Ishikawa (cell line): ENCODE measurements around the gene PDCD11.

Source experiments
- CEBPB ChIP-seq: IDR thresholded peaks from 2 replicates; pipeline ENCODE4 v1.6.1; 2012
- CREB1 ChIP-seq: IDR thresholded peaks from 2 replicates; pipeline ENCODE4 v1.6.1; 2012; ENCODE audit warnings: low read depth
- EGR1 ChIP-seq: IDR thresholded peaks from 2 replicates; pipeline ENCODE4 v1.6.1; 2012
- EP300 ChIP-seq: IDR thresholded peaks from 2 replicates; pipeline ENCODE4 v1.6.1; 2012; ENCODE audit warnings: borderline replicate concordance
- FOXM1 ChIP-seq: IDR thresholded peaks from 2 replicates; pipeline ENCODE4 v1.6.1; 2012; ENCODE audit warnings: low read depth, borderline replicate concordance
- NFIC ChIP-seq: IDR thresholded peaks from 2 replicates; pipeline ENCODE4 v1.6.1; 2012
- RAD21 ChIP-seq: IDR thresholded peaks from 2 replicates; pipeline ENCODE4 v1.6.1; 2012; ENCODE audit warnings: low read depth
- TAF1 ChIP-seq: IDR thresholded peaks from 2 replicates; pipeline ENCODE4 v1.6.1; 2012; ENCODE audit warnings: low read depth, mild to moderate bottlenecking
- TCF12 ChIP-seq: IDR thresholded peaks from 2 replicates; pipeline ENCODE4 v1.6.1; 2012; ENCODE audit warnings: low read depth
- TEAD4 ChIP-seq: IDR thresholded peaks from 2 replicates; pipeline ENCODE4 v1.6.1; 2012
- YY1 ChIP-seq: IDR thresholded peaks from 2 replicates; pipeline ENCODE4 v1.6.1; 2012; ENCODE audit warnings: low read depth
- ZBTB7A ChIP-seq: IDR thresholded peaks from 2 replicates; pipeline ENCODE4 v1.6.1; 2012; ENCODE audit warnings: low read depth
- TF ChIP-seq, protein P1 (sequence below): IDR thresholded peaks from 2 replicates; pipeline ENCODE4 v1.6.1; 2012
- TF ChIP-seq, protein P2 (sequence below): IDR thresholded peaks from 2 replicates; pipeline ENCODE4 v1.6.1; 2012
- TF ChIP-seq, protein P3 (sequence below): IDR thresholded peaks from 2 replicates; pipeline ENCODE4 v1.6.1; 2012; ENCODE audit warnings: low read depth, mild to moderate bottlenecking

Gene PDCD11

DNA sequence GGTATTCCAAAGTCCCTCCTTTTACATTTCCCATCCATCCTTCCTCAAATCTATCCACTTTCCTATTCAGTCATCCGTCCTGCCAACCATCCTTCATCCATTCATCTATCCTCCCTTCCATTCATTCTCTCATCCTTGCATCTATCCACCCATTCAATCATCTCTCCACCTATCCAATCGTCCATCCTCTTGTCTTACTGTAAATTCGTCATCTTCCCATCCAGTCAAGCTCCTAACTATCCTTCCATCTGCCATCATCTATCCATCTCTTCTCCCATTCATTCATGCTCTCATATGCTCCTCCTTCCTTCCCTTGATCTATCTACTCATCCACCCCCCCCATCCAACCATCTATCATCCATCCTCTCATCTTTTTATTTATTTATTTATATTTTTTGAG is 77.7 kb downstream of the PDCD11 start:
- no peak for TF ChIP-seq CREB1
- TF ChIP-seq NFIC = no peak
- no peak for TF ChIP-seq TCF12
- no peak for TF ChIP-seq CEBPB
- no peak for TF ChIP-seq YY1
- no peak for TF ChIP-seq FOXM1
- TF ChIP-seq ZBTB7A = no peak
- no peak for TF ChIP-seq TAF1
- TF ChIP-seq, protein P1, sequence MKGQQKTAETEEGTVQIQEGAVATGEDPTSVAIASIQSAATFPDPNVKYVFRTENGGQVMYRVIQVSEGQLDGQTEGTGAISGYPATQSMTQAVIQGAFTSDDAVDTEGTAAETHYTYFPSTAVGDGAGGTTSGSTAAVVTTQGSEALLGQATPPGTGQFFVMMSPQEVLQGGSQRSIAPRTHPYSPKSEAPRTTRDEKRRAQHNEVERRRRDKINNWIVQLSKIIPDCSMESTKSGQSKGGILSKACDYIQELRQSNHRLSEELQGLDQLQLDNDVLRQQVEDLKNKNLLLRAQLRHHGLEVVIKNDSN = no peak
- TF ChIP-seq, protein P2, sequence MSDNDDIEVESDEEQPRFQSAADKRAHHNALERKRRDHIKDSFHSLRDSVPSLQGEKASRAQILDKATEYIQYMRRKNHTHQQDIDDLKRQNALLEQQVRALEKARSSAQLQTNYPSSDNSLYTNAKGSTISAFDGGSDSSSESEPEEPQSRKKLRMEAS = no peak
- no peak for TF ChIP-seq EGR1
- TF ChIP-seq, protein P3, sequence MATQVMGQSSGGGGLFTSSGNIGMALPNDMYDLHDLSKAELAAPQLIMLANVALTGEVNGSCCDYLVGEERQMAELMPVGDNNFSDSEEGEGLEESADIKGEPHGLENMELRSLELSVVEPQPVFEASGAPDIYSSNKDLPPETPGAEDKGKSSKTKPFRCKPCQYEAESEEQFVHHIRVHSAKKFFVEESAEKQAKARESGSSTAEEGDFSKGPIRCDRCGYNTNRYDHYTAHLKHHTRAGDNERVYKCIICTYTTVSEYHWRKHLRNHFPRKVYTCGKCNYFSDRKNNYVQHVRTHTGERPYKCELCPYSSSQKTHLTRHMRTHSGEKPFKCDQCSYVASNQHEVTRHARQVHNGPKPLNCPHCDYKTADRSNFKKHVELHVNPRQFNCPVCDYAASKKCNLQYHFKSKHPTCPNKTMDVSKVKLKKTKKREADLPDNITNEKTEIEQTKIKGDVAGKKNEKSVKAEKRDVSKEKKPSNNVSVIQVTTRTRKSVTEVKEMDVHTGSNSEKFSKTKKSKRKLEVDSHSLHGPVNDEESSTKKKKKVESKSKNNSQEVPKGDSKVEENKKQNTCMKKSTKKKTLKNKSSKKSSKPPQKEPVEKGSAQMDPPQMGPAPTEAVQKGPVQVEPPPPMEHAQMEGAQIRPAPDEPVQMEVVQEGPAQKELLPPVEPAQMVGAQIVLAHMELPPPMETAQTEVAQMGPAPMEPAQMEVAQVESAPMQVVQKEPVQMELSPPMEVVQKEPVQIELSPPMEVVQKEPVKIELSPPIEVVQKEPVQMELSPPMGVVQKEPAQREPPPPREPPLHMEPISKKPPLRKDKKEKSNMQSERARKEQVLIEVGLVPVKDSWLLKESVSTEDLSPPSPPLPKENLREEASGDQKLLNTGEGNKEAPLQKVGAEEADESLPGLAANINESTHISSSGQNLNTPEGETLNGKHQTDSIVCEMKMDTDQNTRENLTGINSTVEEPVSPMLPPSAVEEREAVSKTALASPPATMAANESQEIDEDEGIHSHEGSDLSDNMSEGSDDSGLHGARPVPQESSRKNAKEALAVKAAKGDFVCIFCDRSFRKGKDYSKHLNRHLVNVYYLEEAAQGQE = no peak
- no peak for TF ChIP-seq TEAD4
- no peak for TF ChIP-seq RAD21
- TF ChIP-seq EP300 = no peak

DNA sequence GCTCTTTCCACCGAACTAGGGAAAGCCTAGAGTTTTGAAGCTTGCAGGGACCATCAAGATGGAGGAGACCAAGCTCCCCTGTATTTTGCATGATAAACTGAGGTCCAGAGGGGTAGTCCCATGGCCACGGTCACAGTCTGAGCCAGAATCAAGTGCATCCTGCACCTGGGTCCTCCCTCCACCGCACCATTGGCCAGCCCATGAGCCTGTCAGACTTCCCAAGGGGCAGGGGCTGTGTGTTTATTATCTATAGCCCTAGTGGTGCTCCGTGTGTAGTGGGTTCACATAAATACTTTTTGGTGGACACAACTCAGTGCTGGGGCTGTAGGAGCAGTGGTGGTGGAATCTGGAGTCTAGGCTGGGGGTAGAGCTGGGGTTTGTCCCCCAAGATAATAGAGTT is 79.0 kb downstream of the PDCD11 start:
- TF ChIP-seq, protein P2 = no peak
- TF ChIP-seq, protein P3 = 0 out of 2 replicates have a peak, but pooled peaks have one; percentile 18

DNA sequence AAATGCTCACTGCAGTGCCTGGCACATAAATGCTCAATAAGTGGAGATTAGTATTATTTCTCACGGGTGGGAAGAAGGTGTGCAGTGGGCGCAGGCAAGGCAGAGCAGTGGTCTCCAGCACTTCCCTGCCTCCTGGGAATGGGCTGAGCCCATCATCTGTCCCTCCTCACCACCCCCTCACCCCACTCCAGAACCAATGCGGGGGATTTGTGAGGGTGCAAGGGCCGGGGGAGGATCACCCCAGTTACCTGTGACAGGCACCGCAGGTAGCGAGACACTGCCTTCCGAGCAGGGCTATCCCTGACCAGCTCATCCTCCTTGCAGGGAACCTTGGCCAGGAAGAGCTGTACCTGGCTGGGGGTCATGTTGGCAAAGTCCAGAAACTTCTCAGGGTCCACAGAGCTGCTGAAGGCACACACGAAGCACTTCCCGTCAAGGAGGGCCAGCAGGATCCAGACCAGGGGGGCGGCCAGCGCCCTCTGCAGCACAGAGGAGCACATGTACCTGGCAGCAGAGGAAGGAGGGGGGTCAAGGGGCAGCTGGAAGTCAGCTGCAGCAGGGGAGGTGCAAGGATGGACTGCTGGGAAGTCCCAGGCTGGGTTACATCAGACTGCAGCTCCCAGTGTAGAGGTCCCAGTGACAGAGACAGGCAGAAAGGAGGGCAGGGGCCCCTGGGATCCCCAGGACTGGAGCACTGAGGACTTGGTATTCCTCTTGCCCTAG is 79.8 kb downstream of the PDCD11 start:
- TF ChIP-seq, protein P1 = no peak
- TF ChIP-seq YY1 (no peak), RAD21 (peak; percentile 48)

DNA sequence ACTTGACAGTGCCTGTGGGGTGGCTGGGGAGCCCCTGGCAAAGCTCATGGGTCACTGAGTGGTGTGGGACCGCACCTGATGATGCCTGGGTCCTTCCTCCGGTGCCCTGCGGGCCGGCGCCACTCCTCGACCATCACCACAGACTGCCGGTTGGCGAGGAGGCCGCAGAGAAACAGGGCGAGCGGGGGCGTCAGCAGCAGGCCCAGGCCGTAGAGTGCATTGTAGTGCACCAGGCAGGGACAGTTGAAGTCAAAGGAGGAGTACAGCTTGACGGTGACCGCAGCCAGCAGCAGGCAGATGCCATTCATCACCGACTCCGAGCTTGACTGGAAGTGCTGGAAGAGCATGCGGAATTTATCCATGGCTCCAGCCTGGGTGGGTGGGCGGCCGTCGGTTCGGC is 82.2 kb downstream of the PDCD11 start:
- TF ChIP-seq, protein P3 = no peak
- no peak for TF ChIP-seq NFIC
- TF ChIP-seq TAF1 = no peak
- no peak for TF ChIP-seq YY1
- TF ChIP-seq, protein P1 = no peak
- no peak for TF ChIP-seq ZBTB7A
- no peak for TF ChIP-seq TEAD4
- no peak for TF ChIP-seq CREB1
- no peak for TF ChIP-seq CEBPB
- TF ChIP-seq, protein P2 = no peak
- TF ChIP-seq EP300 = no peak
- TF ChIP-seq FOXM1 = no peak
- no peak for TF ChIP-seq TCF12
